Activated CD4-positive, alpha-beta T cell treated with anti-CD3 and anti-CD28 coated beads for 1 hour (primary cell): ENCODE results near the gene FAM168A.
"Not testable (repeated sequence)": the region's sequence is repeated elsewhere in the genome, so short reads cannot be mapped to it uniquely, and the experiment has no call there.

Experiments
- DNase-seq: peaks from one replicate; pipeline ENCODE4 v3.0.0-alpha.2; 2020

FAM168A gene

GRCh38 chr11:73513707-73514106 lies 84.2 kb downstream of the FAM168A start:
- DNase-seq, result no peak

- DNase-seq, result no peak
Observed at GRCh38 chr11:73510877-73511276, 87.0 kb downstream of the FAM168A start.

- DNase-seq, result no peak
Observed at GRCh38 chr11:73510106-73510505, 87.8 kb downstream of the FAM168A start.

GRCh38 chr11:73509188-73509587 lies 88.7 kb downstream of the FAM168A start:
- DNase-seq, result no peak

GRCh38 chr11:73508243-73509176 lies 89.4 kb downstream of the FAM168A start:
- no peak for DNase-seq

- DNase-seq, result no peak
Observed at GRCh38 chr11:73507086-73507485, 90.8 kb downstream of the FAM168A start.

- DNase-seq, result no peak
Observed at GRCh38 chr11:73506038-73506437, 91.9 kb downstream of the FAM168A start.

- no peak for DNase-seq
Observed at GRCh38 chr11:73498343-73498742, 99.6 kb downstream of the FAM168A start.

- DNase-seq, result no peak
Observed at GRCh38 chr11:73496134-73496533, 101.8 kb downstream of the FAM168A start.

- DNase-seq, result no peak
Observed at GRCh38 chr11:73495731-73496130, 102.2 kb downstream of the FAM168A start.

GRCh38 chr11:73493956-73494598 lies 103.8 kb downstream of the FAM168A start:
- no peak for DNase-seq

- no peak for DNase-seq
Observed at GRCh38 chr11:73481626-73482025, 116.3 kb downstream of the FAM168A start.

GRCh38 chr11:73480677-73481076 lies 117.2 kb downstream of the FAM168A start:
- DNase-seq, result no peak

- DNase-seq, result no peak
Observed at GRCh38 chr11:73478737-73479347, 119.1 kb downstream of the FAM168A start.

GRCh38 chr11:73477518-73477917 lies 120.4 kb downstream of the FAM168A start:
- DNase-seq, result no peak

- DNase-seq, result no peak
Observed at GRCh38 chr11:73475549-73476095, 122.3 kb downstream of the FAM168A start.

- no peak for DNase-seq
Observed at GRCh38 chr11:73473252-73473651, 124.7 kb downstream of the FAM168A start.

GRCh38 chr11:73470036-73470612 lies 127.8 kb downstream of the FAM168A start:
- not testable (repeated sequence) for DNase-seq

- no peak for DNase-seq
Observed at GRCh38 chr11:73469401-73469800, 128.5 kb downstream of the FAM168A start.

- DNase-seq, result no peak
Observed at GRCh38 chr11:73468590-73469161, 129.2 kb downstream of the FAM168A start.

GRCh38 chr11:73467505-73467904 lies 130.4 kb downstream of the FAM168A start:
- DNase-seq, result no peak

- DNase-seq, result no peak
Observed at GRCh38 chr11:73466643-73467042, 131.3 kb downstream of the FAM168A start.

GRCh38 chr11:73465871-73466270 lies 132.0 kb downstream of the FAM168A start:
- no peak for DNase-seq
